SU-DHL-6 (cell line): ENCODE data around the gene SETD4.

Experiments used
- H2AFZ ChIP-seq: fragments of 200-600 bp; sonication (generic); 2 replicates; pipeline ENCODE4 v1.6.1; 2014; ENCODE audit warnings: low read depth, mild to moderate bottlenecking, moderate library complexity, mixed read lengths, antibody characterized with exemption, low read length; ENCODE audit not compliant: severe bottlenecking
- H3F3A ChIP-seq: fragments of 200-600 bp; shearing (Covaris generic); 2 replicates; pipeline ENCODE4 v1.6.0; 2016; ENCODE audit warnings: antibody characterized with exemption, mild to moderate bottlenecking; ENCODE audit not compliant: insufficient read depth
- H3K27ac ChIP-seq: fragments of 200-600 bp; sonication (generic); 2 replicates; pipeline ENCODE4 v1.5.1; 2016; ENCODE audit warnings: low read depth, mild to moderate bottlenecking, low read length, moderate library complexity, mixed read lengths
- H3K27me3 ChIP-seq: fragments of 200-600 bp; sonication (generic), shearing (Covaris generic); 2 replicates; pipeline ENCODE4 v1.6.0; 2014; ENCODE audit warnings: mild to moderate bottlenecking, low read length
- H3K36me3 ChIP-seq: fragments of 200-600 bp; sonication (generic); 2 replicates; pipeline ENCODE4 v1.6.1; 2014; ENCODE audit warnings: mild to moderate bottlenecking, low read length, mixed read lengths
- H3K4me2 ChIP-seq: fragments of 300-600, 200-600 bp; shearing (Covaris generic), sonication (generic); 2 replicates; pipeline ENCODE4 v1.6.0; 2014; ENCODE audit warnings: low read length, low read depth, mild to moderate bottlenecking; ENCODE audit not compliant: poor library complexity, severe bottlenecking
- H3K4me3 ChIP-seq: fragments of 200-600 bp; sonication (generic); 2 replicates; pipeline ENCODE4 v1.5.1; 2014; ENCODE audit warnings: antibody characterized with exemption, low read length, mild to moderate bottlenecking, mixed read lengths; ENCODE audit not compliant: insufficient read depth, poor library complexity, severe bottlenecking
- H3K79me2 ChIP-seq: fragments of 200-600 bp; sonication (generic); 2 replicates; pipeline ENCODE4 v1.6.1; 2014; ENCODE audit warnings: mild to moderate bottlenecking, low read length, moderate library complexity; ENCODE audit not compliant: insufficient read depth
- H3K9ac ChIP-seq: fragments of 200-600 bp; sonication (generic); 2 replicates; pipeline ENCODE4 v1.7.0; 2014; ENCODE audit warnings: mild to moderate bottlenecking, low read length
- H3K9me2 ChIP-seq: fragments of 200-600 bp; sonication (generic); replicated peaks from 2 replicates; pipeline ENCODE4 v1.6.1; 2014; ENCODE audit warnings: low read length; ENCODE audit not compliant: insufficient read depth
- H3K9me3 ChIP-seq: fragments of 200-600 bp; sonication (generic); 2 replicates; pipeline ENCODE4 v1.6.1; 2014; ENCODE audit warnings: low read length, mixed read lengths; ENCODE audit not compliant: insufficient read depth
- H4K20me1 ChIP-seq: fragments of 200-600 bp; sonication (generic); 2 replicates; pipeline ENCODE4 v1.6.1; 2014; ENCODE audit warnings: low read depth, mild to moderate bottlenecking, antibody characterized with exemption, low read length, moderate library complexity, mixed read lengths
- CTCF ChIP-seq: fragments of 200-600 bp; sonication (generic); IDR thresholded peaks from one replicate; pipeline ENCODE4 v1.5.1; 2017; ENCODE audit warnings: antibody characterized with exemption, mild to moderate bottlenecking, low read length, moderate library complexity; ENCODE audit not compliant: insufficient read depth, poor library complexity, severe bottlenecking
- EZH2phosphoT487 ChIP-seq: fragments of 200-600 bp; sonication (generic), shearing (Covaris generic); conservative IDR thresholded peaks from 2 replicates; pipeline ENCODE4 v1.6.1; 2018; ENCODE audit warnings: mild to moderate bottlenecking, antibody characterized with exemption, low read length, moderate library complexity, mixed read lengths

Gene SETD4

GRCh38 chr21:36061445-36061844 lies 1.1 kb upstream of the SETD4 start:
- H3K9me2 ChIP-seq: no peaks in the 10 kb centered on the region
- no peaks in the 10 kb centered on the region for H3F3A ChIP-seq
- H3K4me3 ChIP-seq: no peak overlapping the region
- peak overlapping the region; percentile 88 for H2AFZ ChIP-seq
- H3K27ac ChIP-seq: no peak overlapping the region
- H3K27me3 ChIP-seq: no peaks in the 10 kb centered on the region
- TF ChIP-seq CTCF (no peak), EZH2phosphoT487 (no peak)
- H3K9me3 ChIP-seq: no peaks in the 10 kb centered on the region
- no peak overlapping the region for H3K9ac ChIP-seq
- H3K36me3 ChIP-seq: peaks cover 6% of the 10 kb centered on the region; the same call in 1 of the 2 replicates
- H4K20me1 ChIP-seq: no peaks in the 10 kb centered on the region
- no peak overlapping the region for H3K4me2 ChIP-seq
- H3K79me2 ChIP-seq: peaks cover 5% of the 10 kb centered on the region; the same call in 1 of the 2 replicates

GRCh38 chr21:36059823-36060158 lies 535 bp downstream of the SETD4 start:
- H3F3A ChIP-seq: no peaks in the 10 kb centered on the region
- peak overlapping the region; percentile 88 for H3K27ac ChIP-seq
- no peaks in the 10 kb centered on the region for H3K9me2 ChIP-seq
- H3K9me3 ChIP-seq: no peaks in the 10 kb centered on the region
- H3K4me3 ChIP-seq: peak overlapping the region; percentile 88
- no peaks in the 10 kb centered on the region for H3K27me3 ChIP-seq
- H3K79me2 ChIP-seq: peaks cover 5% of the 10 kb centered on the region; the same call in 1 of the 2 replicates
- peak overlapping the region; percentile 75 for H3K9ac ChIP-seq
- H3K4me2 ChIP-seq: peak overlapping the region; percentile 86
- no peaks in the 10 kb centered on the region for H4K20me1 ChIP-seq
- H3K36me3 ChIP-seq: peaks cover 11% of the 10 kb centered on the region; the same call in 1 of the 2 replicates
- H2AFZ ChIP-seq: peak overlapping the region; percentile 88
- TF ChIP-seq CTCF (no peak), EZH2phosphoT487 (no peak)

- H3K9me3 ChIP-seq: no peaks in the 10 kb centered on the region
- TF ChIP-seq EZH2phosphoT487: no peak
- TF ChIP-seq CTCF: no peak
- peaks cover 5% of the 10 kb centered on the region; the same call in 1 of the 2 replicates for H3K79me2 ChIP-seq
- peaks cover 11% of the 10 kb centered on the region; the same call in 1 of the 2 replicates for H3K36me3 ChIP-seq
- no peaks in the 10 kb centered on the region for H3F3A ChIP-seq
- H3K4me3 ChIP-seq: no peak overlapping the region
- no peaks in the 10 kb centered on the region for H3K27me3 ChIP-seq
- no peaks in the 10 kb centered on the region for H3K9me2 ChIP-seq
- no peak overlapping the region for H3K9ac ChIP-seq
- no peak overlapping the region for H2AFZ ChIP-seq
- no peak overlapping the region for H3K27ac ChIP-seq
- no peaks in the 10 kb centered on the region for H4K20me1 ChIP-seq
- no peak overlapping the region for H3K4me2 ChIP-seq
Measured at GRCh38 chr21:36055551-36055950, 4.8 kb downstream of the SETD4 start.
